Hepatocyte (in vitro differentiated cells): ENCODE measurements around the gene UGT1A5. TPM values are rescaled to one million over a fixed set of nuclear protein-coding genes. Genes with fewer than 3 reads are reported as not detected.

Experiments used
- DNase-seq: peaks from one replicate; pipeline ENCODE4 v3.0.0-alpha.2; 2016; ENCODE audit warnings: low spot score
- H2AFZ ChIP-seq: fragments of 200-600 bp; sonication (generic); 2 replicates; pipeline ENCODE4 v1.6.0; 2016; ENCODE audit warnings: antibody characterized with exemption, mild to moderate bottlenecking
- H3K27ac ChIP-seq: fragments of 200-600 bp; sonication (generic); 2 replicates; pipeline ENCODE4 v1.5.1; 2016; ENCODE audit warnings: mild to moderate bottlenecking
- H3K27me3 ChIP-seq: fragments of 200-600 bp; sonication (generic); 2 replicates; pipeline ENCODE4 v1.6.1; 2016
- H3K36me3 ChIP-seq: fragments of 200-600 bp; sonication (generic); replicated peaks from 2 replicates; pipeline ENCODE4 v1.5.1; 2016; ENCODE audit warnings: low read depth; ENCODE audit not compliant: insufficient read depth
- H3K4me1 ChIP-seq: fragments of 200-600 bp; sonication (generic); 2 replicates; pipeline ENCODE4 v1.5.1; 2016; ENCODE audit warnings: mild to moderate bottlenecking, moderate library complexity; ENCODE audit not compliant: insufficient read depth
- H3K4me2 ChIP-seq: fragments of 200-600 bp; sonication (generic); 2 replicates; pipeline ENCODE4 v1.6.0; 2016
- H3K4me3 ChIP-seq: fragments of 200-600 bp; sonication (generic); 2 replicates; pipeline ENCODE4 v1.5.1; 2016; ENCODE audit warnings: mild to moderate bottlenecking
- H3K79me2 ChIP-seq: fragments of 200-600 bp; sonication (generic); 2 replicates; pipeline ENCODE4 v1.6.0; 2017; ENCODE audit warnings: mild to moderate bottlenecking
- H3K9me2 ChIP-seq: fragments of 200-600 bp; sonication (generic); replicated peaks from 2 replicates; pipeline ENCODE4 v1.6.0; 2017; ENCODE audit warnings: mild to moderate bottlenecking; ENCODE audit not compliant: insufficient read depth
- H3K9me3 ChIP-seq: fragments of 200-600 bp; sonication (generic); 2 replicates; pipeline ENCODE4 v1.5.1; 2016; ENCODE audit warnings: low read depth, mild to moderate bottlenecking
- H4K20me1 ChIP-seq: fragments of 200-600 bp; sonication (generic); 2 replicates; pipeline ENCODE4 v1.6.0; 2016; ENCODE audit warnings: mild to moderate bottlenecking; ENCODE audit not compliant: insufficient read depth, poor library complexity, severe bottlenecking
- CTCF ChIP-seq: fragments of 200-600 bp; sonication (generic); IDR thresholded peaks from 2 replicates; pipeline ENCODE4 v1.5.1; 2016; ENCODE audit warnings: antibody characterized with exemption, mild to moderate bottlenecking; ENCODE audit not compliant: poor library complexity
- EZH2 ChIP-seq: fragments of 200-600 bp; sonication (generic); IDR thresholded peaks from 2 replicates; pipeline ENCODE4 v1.6.1; 2016; ENCODE audit warnings: antibody characterized with exemption, mild to moderate bottlenecking, borderline replicate concordance
- EZH2phosphoT487 ChIP-seq: fragments of 200-600 bp; sonication (generic); IDR thresholded peaks from one replicate; pipeline ENCODE4 v1.6.1; 2018; ENCODE audit warnings: antibody characterized with exemption, mild to moderate bottlenecking, low read depth, moderate library complexity; ENCODE audit not compliant: unreplicated experiment, severe bottlenecking
- WGBS: methylation state at CpG from one replicate; pipeline ENCODE4 v1.1.6; 2016; ENCODE audit warnings: low lambda C conversion rate; ENCODE audit errors: missing lambda C conversion rate; 5-methylcytosine and 5-hydroxymethylcytosine counted together
- polyA plus RNA-seq: library from polyadenylated mRNA; unstranded; fragments of >200 nt; fragmentation: Nextera tagmentation; extraction: Ambion mirVana; gene quantifications from 2 replicates; pipeline ENCODE4 v1.2.1, GENCODE V29; 2016
- total RNA-seq: library from RNA; depleted of rRNA; stranded (reverse); fragments of >200 nt; gene quantifications from 2 replicates; pipeline ENCODE4 v1.2.3, GENCODE V29; 2014

Gene UGT1A5
- total and polyA plus RNA-seq, 2 experiments from 2014 or later: not detected

GRCh38 chr2:233690444-233690843 is 22.3 kb upstream of the UGT1A5 start:
- peaks cover 5% of the 10 kb centered on the region for H3K4me1 ChIP-seq
- no peaks in the 10 kb centered on the region for H3K36me3 ChIP-seq
- no peak overlapping the region for H3K4me2 ChIP-seq
- WGBS: 81% methylated on average over 4 of the region's 4 CpGs
- TF ChIP-seq EZH2: no peak
- TF ChIP-seq EZH2phosphoT487: no peak
- no peak for TF ChIP-seq CTCF
- H3K9me2 ChIP-seq: no peaks in the 10 kb centered on the region
- H4K20me1 ChIP-seq: no peaks in the 10 kb centered on the region
- H3K27ac ChIP-seq: no peak overlapping the region
- H3K27me3 ChIP-seq: no peaks in the 10 kb centered on the region
- DNase-seq: no peak
- no peak overlapping the region for H2AFZ ChIP-seq
- no peaks in the 10 kb centered on the region for H3K9me3 ChIP-seq
- no peak overlapping the region for H3K4me3 ChIP-seq
- H3K79me2 ChIP-seq: no peaks in the 10 kb centered on the region

DNA sequence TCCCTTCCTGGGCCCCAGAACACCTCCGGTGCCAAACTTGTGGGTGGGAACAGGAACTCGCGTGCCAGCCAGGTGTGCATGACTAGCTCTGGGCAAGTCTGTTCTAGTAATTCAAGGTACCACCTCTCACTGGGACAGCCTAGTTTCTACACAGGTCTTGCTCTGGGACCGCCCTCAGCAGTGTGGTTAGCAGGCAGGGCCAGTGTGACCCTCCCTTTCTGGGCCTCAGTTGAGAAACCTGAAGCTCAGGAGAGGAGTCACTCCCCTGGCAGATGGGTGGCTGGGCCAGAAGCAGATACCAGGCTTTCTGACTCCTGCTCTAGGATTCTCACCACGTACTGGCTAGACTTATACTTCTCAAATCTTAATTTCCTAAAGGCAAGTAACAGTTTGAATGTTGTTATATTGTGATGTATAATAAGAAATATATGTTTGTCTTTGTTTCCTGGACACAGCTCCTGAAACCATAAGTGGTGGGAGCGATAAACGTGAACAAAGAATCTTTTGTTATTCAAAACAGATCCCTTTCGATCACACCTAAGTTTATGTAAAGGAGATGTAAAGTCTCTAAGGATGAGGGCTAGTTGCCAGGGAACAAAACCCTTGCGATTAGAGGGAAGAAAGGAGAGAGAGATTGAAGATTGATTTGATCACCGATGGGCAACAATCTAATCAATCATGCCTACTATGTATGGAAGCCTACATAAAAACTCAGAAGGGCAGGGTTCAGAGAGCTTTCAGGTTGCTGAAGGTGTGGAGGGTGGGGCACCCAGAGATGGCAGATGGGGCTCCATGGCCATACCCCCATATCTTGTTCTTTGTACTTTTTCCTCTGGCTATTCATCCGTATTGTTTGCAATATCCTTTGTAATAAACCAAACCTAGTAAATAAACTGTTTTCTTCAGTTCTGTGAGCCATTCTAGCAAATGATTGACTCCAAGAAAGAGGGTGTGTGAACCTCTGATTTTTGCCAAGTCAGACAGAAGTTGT is 21.0 kb upstream of the UGT1A5 start:
- 94% methylated on average over 11 of the region's 11 CpGs for WGBS
- H3K9me2 ChIP-seq: no peaks in the 10 kb centered on the region

GRCh38 chr2:233692648-233693047 is 20.1 kb upstream of the UGT1A5 start, which contains the start of gene UGT1A6:
TSS of gene UGT1A6 (plus strand) at chr2:233692890. CDS start at chr2:233693005, 115 bp downstream.
- H3K79me2 ChIP-seq: no peaks in the 10 kb centered on the region
- H3K27ac ChIP-seq: no peak within 1 kb of the TSS
- peaks cover 5% of the 10 kb centered on the region for H3K4me1 ChIP-seq
- DNase-seq: no peak
- H2AFZ ChIP-seq: no peak within 1 kb of the TSS
- no peaks in the 10 kb centered on the region for H3K36me3 ChIP-seq
- no peaks in the 10 kb centered on the region for H3K9me2 ChIP-seq
- no peaks in the 10 kb centered on the region for H3K9me3 ChIP-seq
- no peak for TF ChIP-seq EZH2phosphoT487
- TF ChIP-seq CTCF: no peak
- no peak for TF ChIP-seq EZH2
- no peak within 1 kb of the TSS for H3K4me3 ChIP-seq
- no peaks in the 10 kb centered on the region for H3K27me3 ChIP-seq
- WGBS: 84% methylated on average over 4 of the region's 4 CpGs
- no peaks in the 10 kb centered on the region for H4K20me1 ChIP-seq
- H3K4me2 ChIP-seq: no peak within 1 kb of the TSS

More for the DNA sequence above, 21.0 kb upstream of the UGT1A5 start:
- no peak overlapping the region for H3K4me2 ChIP-seq
- H3K27ac ChIP-seq: no peak overlapping the region
- peaks cover 5% of the 10 kb centered on the region for H3K4me1 ChIP-seq
- H2AFZ ChIP-seq: no peak overlapping the region
- H3K79me2 ChIP-seq: no peaks in the 10 kb centered on the region
- no peaks in the 10 kb centered on the region for H3K27me3 ChIP-seq
- no peaks in the 10 kb centered on the region for H4K20me1 ChIP-seq
- no peak for DNase-seq
- TF ChIP-seq EZH2 (no peak), CTCF (no peak), EZH2phosphoT487 (no peak)
- H3K36me3 ChIP-seq: no peaks in the 10 kb centered on the region
- H3K4me3 ChIP-seq: no peak overlapping the region
- H3K9me3 ChIP-seq: no peaks in the 10 kb centered on the region
